HG03432 (cell line): ENCODE results near the gene PRDX5.
A peak's percentile ranks its signal among the peaks of the same experiment; 100 is the strongest.

Source experiments
- ATAC-seq: cut with Tn5 transposase; IDR thresholded peaks from one replicate; pipeline ENCODE4 v1.9.1; 2021; ENCODE audit warnings: mild to moderate bottlenecking, moderate library complexity; ENCODE audit not compliant: unreplicated experiment

The PRDX5 gene

GRCh38 chr11:64289002-64289564 lies 28.8 kb upstream of the PRDX5 start:
- ATAC-seq: no peak

- no peak for ATAC-seq
Observed at GRCh38 chr11:64290352-64291261, 27.3 kb upstream of the PRDX5 start.

GRCh38 chr11:64291262-64291751 lies 26.6 kb upstream of the PRDX5 start, which contains the start of gene KCNK4:
TSS of gene KCNK4 (plus strand) at chr11:64291302. CDS start at chr11:64293019, 1,717 bp downstream.
- ATAC-seq: no peak

GRCh38 chr11:64291752-64292459 lies 26.0 kb upstream of the PRDX5 start:
- ATAC-seq: no peak

- no peak for ATAC-seq
Observed at GRCh38 chr11:64292460-64293254, 25.3 kb upstream of the PRDX5 start.

GRCh38 chr11:64294774-64295173 lies 23.1 kb upstream of the PRDX5 start:
- ATAC-seq: no peak

GRCh38 chr11:64295760-64296159 lies 22.2 kb upstream of the PRDX5 start:
- ATAC-seq: no peak

- ATAC-seq: no peak
Observed at GRCh38 chr11:64296236-64296635, 21.7 kb upstream of the PRDX5 start.

GRCh38 chr11:64296830-64297698 lies 20.9 kb upstream of the PRDX5 start:
- ATAC-seq: no peak

GRCh38 chr11:64297699-64298358 lies 20.1 kb upstream of the PRDX5 start:
- no peak for ATAC-seq

- ATAC-seq: no peak
Observed at GRCh38 chr11:64298966-64299846, 18.7 kb upstream of the PRDX5 start.

- no peak for ATAC-seq
Observed at GRCh38 chr11:64299847-64300648, 17.9 kb upstream of the PRDX5 start, which contains the start of gene CATSPERZ. TSS of gene CATSPERZ (plus strand) at chr11:64300358. CDS start at chr11:64300411, 53 bp downstream.

GRCh38 chr11:64303109-64304031 lies 14.6 kb upstream of the PRDX5 start:
- ATAC-seq: no peak

- no peak for ATAC-seq
Observed at GRCh38 chr11:64304032-64304315, 13.9 kb upstream of the PRDX5 start.

- peak; percentile 35 for ATAC-seq
Observed at GRCh38 chr11:64304316-64305072, 13.4 kb upstream of the PRDX5 start.
